ENCODE measurements around the gene SLC11A1. TPM values are rescaled to one million over a fixed set of nuclear protein-coding genes. Genes with fewer than 3 reads are reported as not detected.

SLC11A1 gene
- total and polyA plus RNA-seq, 2 experiments from 2014 or later: 0.63 to 1.1 TPM

GRCh38 chr2:218422403-218423086 is 40.5 kb downstream of the SLC11A1 start:
- peaks cover 12% of the 10 kb centered on the region for H3K4me1 ChIP-seq (ENCODE audit: low read depth)
- DNase-seq (ENCODE audit: low read depth in 1 of 2, low spot score in 1 of 2): no peak
- TF ChIP-seq, protein P1, sequence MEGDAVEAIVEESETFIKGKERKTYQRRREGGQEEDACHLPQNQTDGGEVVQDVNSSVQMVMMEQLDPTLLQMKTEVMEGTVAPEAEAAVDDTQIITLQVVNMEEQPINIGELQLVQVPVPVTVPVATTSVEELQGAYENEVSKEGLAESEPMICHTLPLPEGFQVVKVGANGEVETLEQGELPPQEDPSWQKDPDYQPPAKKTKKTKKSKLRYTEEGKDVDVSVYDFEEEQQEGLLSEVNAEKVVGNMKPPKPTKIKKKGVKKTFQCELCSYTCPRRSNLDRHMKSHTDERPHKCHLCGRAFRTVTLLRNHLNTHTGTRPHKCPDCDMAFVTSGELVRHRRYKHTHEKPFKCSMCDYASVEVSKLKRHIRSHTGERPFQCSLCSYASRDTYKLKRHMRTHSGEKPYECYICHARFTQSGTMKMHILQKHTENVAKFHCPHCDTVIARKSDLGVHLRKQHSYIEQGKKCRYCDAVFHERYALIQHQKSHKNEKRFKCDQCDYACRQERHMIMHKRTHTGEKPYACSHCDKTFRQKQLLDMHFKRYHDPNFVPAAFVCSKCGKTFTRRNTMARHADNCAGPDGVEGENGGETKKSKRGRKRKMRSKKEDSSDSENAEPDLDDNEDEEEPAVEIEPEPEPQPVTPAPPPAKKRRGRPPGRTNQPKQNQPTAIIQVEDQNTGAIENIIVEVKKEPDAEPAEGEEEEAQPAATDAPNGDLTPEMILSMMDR (IDR thresholded peaks at IDR 0.05; ENCODE audit: low read depth, low read length): no peak
- no peak overlapping the region for H3K27ac ChIP-seq
- no peaks in the 10 kb centered on the region for H3K27me3 ChIP-seq
- no peak overlapping the region for H3K4me3 ChIP-seq
- H3K9me3 ChIP-seq (ENCODE audit: low read depth): no peaks in the 10 kb centered on the region
- H3K36me3 ChIP-seq: no peaks in the 10 kb centered on the region

GRCh38 chr2:218423584-218423983 is 41.5 kb downstream of the SLC11A1 start:
- no peaks in the 10 kb centered on the region for H3K9me3 ChIP-seq (ENCODE audit: low read depth)

GRCh38 chr2:218425531-218425930 is 43.5 kb downstream of the SLC11A1 start:
- Histone ChIP-seq H3K27ac (no peak overlapping the region), H3K36me3 (no peaks in the 10 kb centered on the region), H3K4me1 (ENCODE audit: low read depth) (peaks cover 6% of the 10 kb centered on the region), H3K4me3 (no peak overlapping the region), H3K9me3 (ENCODE audit: low read depth) (no peaks in the 10 kb centered on the region), H3K27me3 (no peaks in the 10 kb centered on the region)
- no peak for DNase-seq (ENCODE audit: low read depth in 1 of 2, low spot score in 1 of 2)
- TF ChIP-seq, protein P1 (IDR thresholded peaks at IDR 0.05; ENCODE audit: low read depth, low read length): no peak

More at GRCh38 chr2:218423584-218423983, 41.5 kb downstream of the SLC11A1 start:
- Histone ChIP-seq H3K27me3 (no peaks in the 10 kb centered on the region), H3K4me3 (no peak overlapping the region), H3K27ac (no peak overlapping the region), H3K36me3 (no peaks in the 10 kb centered on the region), H3K4me1 (ENCODE audit: low read depth) (peaks cover 12% of the 10 kb centered on the region)
- DNase-seq (ENCODE audit: low read depth in 1 of 2, low spot score in 1 of 2): no peak
- TF ChIP-seq, protein P1 (IDR thresholded peaks at IDR 0.05; ENCODE audit: low read depth, low read length): no peak

DNA sequence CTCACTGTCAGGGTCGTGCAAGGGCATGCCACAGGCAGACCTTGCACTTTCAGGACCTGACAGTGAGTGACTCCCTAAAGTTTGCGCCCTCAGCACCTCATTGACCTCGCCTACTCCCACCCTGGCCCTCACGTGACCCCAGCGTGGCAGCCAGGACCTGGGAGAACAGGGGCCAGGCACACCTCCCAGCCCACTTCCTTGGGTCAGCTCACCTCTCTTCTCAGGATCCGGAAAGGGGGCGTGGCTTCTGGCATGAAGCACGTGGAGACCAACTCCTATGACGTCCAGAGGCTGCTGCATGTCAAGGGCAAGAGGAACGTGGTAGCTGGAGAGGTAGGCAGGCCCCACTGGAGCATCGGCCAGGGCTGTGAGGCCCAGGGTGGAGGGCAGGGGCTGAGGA is 45.7 kb downstream of the SLC11A1 start:
- Histone ChIP-seq H3K4me1 (ENCODE audit: low read depth) (no peaks in the 10 kb centered on the region), H3K4me3 (no peak overlapping the region), H3K36me3 (no peaks in the 10 kb centered on the region), H3K27ac (no peak overlapping the region), H3K9me3 (ENCODE audit: low read depth) (no peaks in the 10 kb centered on the region), H3K27me3 (no peaks in the 10 kb centered on the region)
- TF ChIP-seq, protein P1 (IDR thresholded peaks at IDR 0.05; ENCODE audit: low read depth, low read length): no peak
- DNase-seq (ENCODE audit: low read depth in 1 of 2, low spot score in 1 of 2): no peak

DNA sequence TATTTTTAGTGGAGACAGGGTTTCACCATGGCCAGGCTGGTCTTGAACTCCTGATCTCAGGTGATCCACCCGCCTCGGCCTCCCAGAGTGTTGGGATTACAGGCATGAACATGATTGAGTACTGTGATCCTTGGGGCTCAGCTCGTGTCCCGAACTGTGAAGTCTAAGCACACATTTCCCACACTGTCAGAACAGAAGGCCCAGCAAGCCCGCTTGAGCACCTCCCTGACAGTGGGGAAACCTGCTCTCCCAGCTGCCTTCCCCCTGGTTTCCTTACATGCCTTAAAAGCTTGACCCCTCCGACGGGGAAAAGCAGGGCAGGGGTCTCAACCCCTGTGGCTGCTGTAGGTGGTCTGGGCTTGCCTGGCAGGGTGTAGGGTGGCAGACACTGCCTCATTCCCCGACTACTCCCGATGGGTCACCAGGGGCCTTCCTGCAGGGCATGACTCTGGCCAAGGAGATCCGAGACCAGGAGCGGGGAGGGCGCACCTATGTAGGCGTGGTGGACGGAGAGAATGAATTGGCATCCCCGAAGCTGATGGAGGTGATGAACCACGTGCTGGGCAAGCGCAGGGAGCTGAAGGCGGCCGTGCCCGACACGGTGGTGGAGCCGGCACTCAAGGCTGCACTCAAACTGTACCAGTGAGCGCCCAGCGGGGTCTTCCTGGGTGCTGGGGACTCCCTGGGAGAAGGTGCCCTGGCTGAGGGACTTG is 46.9 kb downstream of the SLC11A1 start:
- no peak for DNase-seq (ENCODE audit: low read depth in 1 of 2, low spot score in 1 of 2)
- H3K36me3 ChIP-seq: no peaks in the 10 kb centered on the region
- H3K4me1 ChIP-seq (ENCODE audit: low read depth): no peaks in the 10 kb centered on the region
- H3K4me3 ChIP-seq: no peak overlapping the region
- no peak overlapping the region for H3K27ac ChIP-seq
- H3K9me3 ChIP-seq (ENCODE audit: low read depth): no peaks in the 10 kb centered on the region
- H3K27me3 ChIP-seq: no peaks in the 10 kb centered on the region
- TF ChIP-seq, protein P1 (IDR thresholded peaks at IDR 0.05; ENCODE audit: low read depth, low read length): no peak
